Measurements from ENCODE around the gene HUS1B. TPM values are rescaled to one million over a fixed set of nuclear protein-coding genes. Genes with fewer than 3 reads are reported as not detected.

Gene HUS1B
- total and polyA plus RNA-seq, 9 of the 15 experiments (the other 6 are each of a cell fraction or from before 2014, with no cell fraction given), result 0.16 to 1.4 (median 0.38) TPM; not detected in 1

- TF ChIP-seq FOXA3 (CRISPR knock-in tag; conservative IDR thresholded peaks at IDR 0.05 in 1 of 2, IDR thresholded peaks at IDR 0.05 in 1 of 2), result peak in 1 of 2 experiments; percentile 39; a peak in 1 of 4 replicates
- TF ChIP-seq ELF2 (CRISPR knock-in tag; IDR thresholded peaks at IDR 0.05), result no peak
- TF ChIP-seq ZFP30 (CRISPR knock-in tag; IDR thresholded peaks at IDR 0.05; ENCODE audit: borderline replicate concordance), result no peak
- TF ChIP-seq EP400 (IDR thresholded peaks at IDR 0.05), result no peak
- TF ChIP-seq NCOR1 (IDR thresholded peaks at IDR 0.05), result peak; percentile 39; the same call in 1 of the 2 replicates
- no peak for TF ChIP-seq CEBPZ (IDR thresholded peaks at IDR 0.05; ENCODE audit: borderline replicate concordance, low read depth, low read length)
- TF ChIP-seq, protein P1, sequence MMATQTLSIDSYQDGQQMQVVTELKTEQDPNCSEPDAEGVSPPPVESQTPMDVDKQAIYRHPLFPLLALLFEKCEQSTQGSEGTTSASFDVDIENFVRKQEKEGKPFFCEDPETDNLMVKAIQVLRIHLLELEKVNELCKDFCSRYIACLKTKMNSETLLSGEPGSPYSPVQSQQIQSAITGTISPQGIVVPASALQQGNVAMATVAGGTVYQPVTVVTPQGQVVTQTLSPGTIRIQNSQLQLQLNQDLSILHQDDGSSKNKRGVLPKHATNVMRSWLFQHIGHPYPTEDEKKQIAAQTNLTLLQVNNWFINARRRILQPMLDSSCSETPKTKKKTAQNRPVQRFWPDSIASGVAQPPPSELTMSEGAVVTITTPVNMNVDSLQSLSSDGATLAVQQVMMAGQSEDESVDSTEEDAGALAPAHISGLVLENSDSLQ (IDR thresholded peaks at IDR 0.05), result peak; percentile 88
- TF ChIP-seq, protein P2, sequence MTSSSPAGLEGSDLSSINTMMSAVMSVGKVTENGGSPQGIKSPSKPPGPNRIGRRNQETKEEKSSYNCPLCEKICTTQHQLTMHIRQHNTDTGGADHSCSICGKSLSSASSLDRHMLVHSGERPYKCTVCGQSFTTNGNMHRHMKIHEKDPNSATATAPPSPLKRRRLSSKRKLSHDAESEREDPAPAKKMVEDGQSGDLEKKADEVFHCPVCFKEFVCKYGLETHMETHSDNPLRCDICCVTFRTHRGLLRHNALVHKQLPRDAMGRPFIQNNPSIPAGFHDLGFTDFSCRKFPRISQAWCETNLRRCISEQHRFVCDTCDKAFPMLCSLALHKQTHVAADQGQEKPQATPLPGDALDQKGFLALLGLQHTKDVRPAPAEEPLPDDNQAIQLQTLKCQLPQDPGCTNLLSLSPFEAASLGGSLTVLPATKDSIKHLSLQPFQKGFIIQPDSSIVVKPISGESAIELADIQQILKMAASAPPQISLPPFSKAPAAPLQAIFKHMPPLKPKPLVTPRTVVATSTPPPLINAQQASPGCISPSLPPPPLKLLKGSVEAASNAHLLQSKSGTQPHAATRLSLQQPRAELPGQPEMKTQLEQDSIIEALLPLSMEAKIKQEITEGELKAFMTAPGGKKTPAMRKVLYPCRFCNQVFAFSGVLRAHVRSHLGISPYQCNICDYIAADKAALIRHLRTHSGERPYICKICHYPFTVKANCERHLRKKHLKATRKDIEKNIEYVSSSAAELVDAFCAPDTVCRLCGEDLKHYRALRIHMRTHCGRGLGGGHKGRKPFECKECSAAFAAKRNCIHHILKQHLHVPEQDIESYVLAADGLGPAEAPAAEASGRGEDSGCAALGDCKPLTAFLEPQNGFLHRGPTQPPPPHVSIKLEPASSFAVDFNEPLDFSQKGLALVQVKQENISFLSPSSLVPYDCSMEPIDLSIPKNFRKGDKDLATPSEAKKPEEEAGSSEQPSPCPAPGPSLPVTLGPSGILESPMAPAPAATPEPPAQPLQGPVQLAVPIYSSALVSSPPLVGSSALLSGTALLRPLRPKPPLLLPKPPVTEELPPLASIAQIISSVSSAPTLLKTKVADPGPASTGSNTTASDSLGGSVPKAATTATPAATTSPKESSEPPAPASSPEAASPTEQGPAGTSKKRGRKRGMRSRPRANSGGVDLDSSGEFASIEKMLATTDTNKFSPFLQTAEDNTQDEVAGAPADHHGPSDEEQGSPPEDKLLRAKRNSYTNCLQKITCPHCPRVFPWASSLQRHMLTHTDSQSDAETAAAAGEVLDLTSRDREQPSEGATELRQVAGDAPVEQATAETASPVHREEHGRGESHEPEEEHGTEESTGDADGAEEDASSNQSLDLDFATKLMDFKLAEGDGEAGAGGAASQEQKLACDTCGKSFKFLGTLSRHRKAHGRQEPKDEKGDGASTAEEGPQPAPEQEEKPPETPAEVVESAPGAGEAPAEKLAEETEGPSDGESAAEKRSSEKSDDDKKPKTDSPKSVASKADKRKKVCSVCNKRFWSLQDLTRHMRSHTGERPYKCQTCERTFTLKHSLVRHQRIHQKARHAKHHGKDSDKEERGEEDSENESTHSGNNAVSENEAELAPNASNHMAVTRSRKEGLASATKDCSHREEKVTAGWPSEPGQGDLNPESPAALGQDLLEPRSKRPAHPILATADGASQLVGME (CRISPR knock-in tag; IDR thresholded peaks at IDR 0.05), result peak; percentile 65; the same call in 1 of the 2 replicates
- 0 out of 2 replicates have a peak, but pooled peaks have one; percentile 17 for TF ChIP-seq ATF7 (IDR thresholded peaks at IDR 0.05)
- TF ChIP-seq, protein P3, sequence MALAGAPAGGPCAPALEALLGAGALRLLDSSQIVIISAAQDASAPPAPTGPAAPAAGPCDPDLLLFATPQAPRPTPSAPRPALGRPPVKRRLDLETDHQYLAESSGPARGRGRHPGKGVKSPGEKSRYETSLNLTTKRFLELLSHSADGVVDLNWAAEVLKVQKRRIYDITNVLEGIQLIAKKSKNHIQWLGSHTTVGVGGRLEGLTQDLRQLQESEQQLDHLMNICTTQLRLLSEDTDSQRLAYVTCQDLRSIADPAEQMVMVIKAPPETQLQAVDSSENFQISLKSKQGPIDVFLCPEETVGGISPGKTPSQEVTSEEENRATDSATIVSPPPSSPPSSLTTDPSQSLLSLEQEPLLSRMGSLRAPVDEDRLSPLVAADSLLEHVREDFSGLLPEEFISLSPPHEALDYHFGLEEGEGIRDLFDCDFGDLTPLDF (CRISPR knock-in tag; IDR thresholded peaks at IDR 0.05), result no peak
- TF ChIP-seq KDM2B (CRISPR knock-in tag; IDR thresholded peaks at IDR 0.05), result no peak
- no peak for TF ChIP-seq BDP1 (IDR thresholded peaks at IDR 0.05; ENCODE audit: insufficient read depth, insufficient read length)
- TF ChIP-seq TCF7 (IDR thresholded peaks at IDR 0.05; ENCODE audit: borderline replicate concordance), result no peak
- TF ChIP-seq, protein P4, sequence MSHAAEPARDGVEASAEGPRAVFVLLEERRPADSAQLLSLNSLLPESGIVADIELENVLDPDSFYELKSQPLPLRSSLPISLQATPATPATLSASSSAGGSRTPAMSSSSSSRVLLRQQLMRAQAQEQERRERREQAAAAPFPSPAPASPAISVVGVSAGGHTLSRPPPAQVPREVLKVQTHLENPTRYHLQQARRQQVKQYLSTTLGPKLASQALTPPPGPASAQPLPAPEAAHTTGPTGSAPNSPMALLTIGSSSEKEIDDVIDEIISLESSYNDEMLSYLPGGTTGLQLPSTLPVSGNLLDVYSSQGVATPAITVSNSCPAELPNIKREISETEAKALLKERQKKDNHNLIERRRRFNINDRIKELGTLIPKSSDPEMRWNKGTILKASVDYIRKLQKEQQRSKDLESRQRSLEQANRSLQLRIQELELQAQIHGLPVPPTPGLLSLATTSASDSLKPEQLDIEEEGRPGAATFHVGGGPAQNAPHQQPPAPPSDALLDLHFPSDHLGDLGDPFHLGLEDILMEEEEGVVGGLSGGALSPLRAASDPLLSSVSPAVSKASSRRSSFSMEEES (CRISPR knock-in tag; IDR thresholded peaks at IDR 0.05), result no peak
These were observed 27.0 kb upstream of the HUS1B start (continued) for GRCh38 chr6:683742-684440.
